ENCODE data around the gene SVIL.
"Not testable (repeated sequence)": the region's sequence is repeated elsewhere in the genome, so short reads cannot be mapped to it uniquely, and the experiment has no call there.

Gene SVIL

GRCh38 chr10:29514306-29514705 is 120.5 kb downstream of the SVIL start:
- no peak for DNase-seq

GRCh38 chr10:29512425-29512974 is 122.3 kb downstream of the SVIL start:
- DNase-seq = no peak

DNA sequence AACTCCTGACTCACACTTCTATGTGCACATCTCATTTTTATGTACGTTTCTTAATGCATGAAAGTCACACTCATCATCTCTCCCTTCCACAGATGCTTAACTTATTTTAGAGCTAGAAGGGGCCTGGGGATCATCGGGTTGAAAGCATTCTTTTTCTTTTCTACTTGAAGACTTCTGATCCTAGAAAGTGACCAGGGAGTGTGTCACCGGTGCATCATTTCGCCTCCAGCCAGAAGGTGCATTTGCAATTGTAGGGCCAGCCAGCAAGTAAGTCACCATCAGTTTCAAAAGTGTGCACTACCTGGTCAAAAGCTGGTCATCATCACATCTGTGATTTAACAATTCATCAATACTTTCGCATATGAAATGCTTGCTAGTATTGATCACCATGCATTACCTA is 123.0 kb downstream of the SVIL start:
- DNase-seq = not testable (repeated sequence)

- DNase-seq = not testable (repeated sequence)
These were observed 124.2 kb downstream of the SVIL start for GRCh38 chr10:29510483-29511157.

GRCh38 chr10:29508554-29509244 is 126.1 kb downstream of the SVIL start:
- no peak for DNase-seq

DNA sequence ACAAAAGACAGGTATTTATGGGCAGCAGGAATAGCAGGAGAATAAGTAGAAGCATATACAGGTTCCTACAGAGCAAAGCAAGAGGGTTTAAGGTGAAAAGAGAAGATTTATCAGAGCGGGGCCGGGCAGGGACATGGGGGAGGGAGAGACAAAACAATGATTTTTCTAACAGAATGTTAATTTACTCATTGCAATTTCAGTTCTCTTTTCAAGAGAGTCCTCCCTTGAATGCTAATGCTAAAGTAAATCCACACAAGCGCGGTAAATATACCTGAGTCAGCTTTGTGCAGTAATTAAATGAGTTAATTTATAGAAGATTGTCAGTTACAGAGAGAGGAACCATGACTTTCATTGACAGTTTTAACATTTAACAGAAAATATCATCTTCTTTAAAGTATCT is 127.0 kb downstream of the SVIL start:
- DNase-seq = not testable (repeated sequence)

GRCh38 chr10:29506324-29506921 is 128.3 kb downstream of the SVIL start:
- DNase-seq = not testable (repeated sequence)

GRCh38 chr10:29502351-29502750 is 132.4 kb downstream of the SVIL start:
- DNase-seq = no peak

GRCh38 chr10:29501692-29502091 is 133.1 kb downstream of the SVIL start:
- no peak for DNase-seq

DNA sequence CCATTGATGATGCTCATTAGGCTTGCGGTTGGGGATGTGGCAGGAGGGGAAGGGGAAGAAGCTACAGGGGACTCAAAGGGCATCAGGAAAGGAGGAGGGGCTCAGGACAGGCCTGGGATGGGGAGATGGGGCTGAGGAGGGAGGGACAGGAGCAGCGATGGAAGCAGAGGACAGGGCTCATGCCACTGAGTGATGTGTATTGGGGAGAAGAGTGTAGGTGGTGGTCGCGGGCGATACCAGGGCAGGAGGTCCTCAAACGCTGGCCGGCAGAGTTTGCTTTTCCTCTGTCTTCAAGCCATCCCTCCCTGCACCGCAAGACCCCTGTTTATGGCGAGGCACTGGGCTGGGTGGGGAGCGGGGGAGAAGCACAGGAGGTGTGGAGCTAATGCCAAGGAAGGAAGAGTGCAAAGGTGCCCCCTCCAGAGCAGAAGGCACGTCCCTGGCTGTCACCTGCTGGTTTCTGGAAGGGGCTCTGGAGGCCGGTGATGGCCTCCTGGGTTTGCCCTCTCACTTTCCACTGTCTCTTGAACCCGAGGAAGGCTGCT is 134.7 kb downstream of the SVIL start:
- no peak for DNase-seq

- DNase-seq = peak in 1 of 2 experiments; percentile 18
These were observed 138.2 kb downstream of the SVIL start for GRCh38 chr10:29496341-29497162.

- DNase-seq = no peak
These were observed 139.4 kb downstream of the SVIL start for GRCh38 chr10:29495366-29495765.

GRCh38 chr10:29493697-29494096 is 141.1 kb downstream of the SVIL start:
- DNase-seq = no peak

DNA sequence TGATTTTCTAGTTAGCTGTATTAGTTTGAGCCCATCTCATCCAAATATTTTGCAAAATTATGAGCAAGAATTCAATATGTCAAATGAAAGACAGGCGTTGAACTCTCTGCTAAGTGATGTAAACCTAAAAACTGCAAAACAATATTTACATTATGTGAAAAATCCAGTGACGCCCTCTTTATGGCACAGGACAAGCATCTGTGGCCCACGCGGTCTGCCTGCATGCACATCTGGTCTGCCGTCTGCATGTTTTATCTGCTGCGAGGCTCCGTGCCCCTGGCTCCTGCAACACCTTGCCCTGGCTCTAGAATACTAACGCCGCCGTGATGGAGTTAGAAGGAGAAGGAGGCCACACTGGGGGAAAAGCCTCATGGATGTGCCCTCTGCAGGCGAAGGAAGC is 142.0 kb downstream of the SVIL start:
- DNase-seq = no peak

DNA sequence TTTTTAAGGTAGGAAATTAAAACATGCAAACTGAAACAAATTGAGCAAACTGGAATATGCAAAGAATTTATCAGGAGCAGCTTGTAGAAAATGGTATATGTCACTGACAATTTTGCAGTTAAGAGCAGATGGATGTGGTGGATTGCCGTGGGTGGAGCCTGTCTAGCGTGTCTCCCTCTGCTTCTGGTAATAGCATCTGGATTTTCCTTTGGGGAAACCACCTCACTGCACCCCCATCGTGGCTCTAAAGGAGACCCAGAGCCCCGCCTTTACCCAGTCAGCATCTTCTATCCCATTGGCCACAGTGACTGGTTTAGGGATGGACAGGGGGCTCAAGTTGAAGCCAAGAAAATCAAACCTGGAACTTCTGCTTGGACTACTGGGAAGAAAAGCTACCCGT is 142.9 kb downstream of the SVIL start:
- no peak for DNase-seq

DNA sequence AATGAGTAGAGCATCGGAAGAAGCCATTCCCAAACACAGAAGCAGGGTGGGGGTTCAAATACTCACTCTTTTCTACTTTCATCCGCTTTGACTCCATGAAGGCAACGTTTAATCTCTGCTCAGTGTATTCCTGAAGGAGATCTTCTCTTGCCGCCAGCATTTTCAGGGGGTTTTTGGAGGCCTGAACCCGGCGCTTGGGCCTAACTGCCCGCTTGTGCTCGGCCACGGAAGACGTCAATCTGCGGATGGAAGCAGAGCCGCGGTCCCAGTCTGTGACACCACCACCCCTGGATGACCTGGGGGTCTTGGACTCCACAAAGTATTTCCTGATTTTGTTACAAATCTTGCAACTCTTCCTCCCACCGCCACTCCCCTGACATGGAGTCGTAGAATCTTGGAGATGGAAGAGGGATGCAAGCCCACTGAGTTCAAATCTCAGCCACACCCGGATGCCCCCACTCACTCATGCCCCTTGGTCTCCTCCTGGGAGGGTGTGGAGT is 143.9 kb downstream of the SVIL start:
- not testable (repeated sequence) for DNase-seq

DNA sequence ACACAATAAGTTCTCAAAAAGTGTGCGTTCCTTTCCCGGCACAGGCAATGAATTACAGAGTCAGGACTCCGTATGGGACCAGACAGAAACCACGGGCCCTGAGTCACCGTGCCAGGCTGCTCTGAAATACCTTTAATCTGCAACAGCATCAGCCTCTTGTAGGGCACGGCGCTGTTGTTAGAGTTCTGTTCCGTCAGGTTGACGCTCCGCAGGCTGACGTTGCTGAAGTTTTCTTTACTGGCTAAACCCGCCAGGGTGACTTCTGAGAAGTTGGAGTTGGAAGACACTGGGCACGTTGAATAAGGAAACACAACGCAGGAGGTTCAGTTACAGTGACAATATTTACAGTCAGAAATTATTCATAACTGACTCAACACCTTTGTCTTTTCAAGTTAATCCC is 146.3 kb downstream of the SVIL start:
- DNase-seq = not testable (repeated sequence)

- not testable (repeated sequence) for DNase-seq
These were observed 146.9 kb downstream of the SVIL start for GRCh38 chr10:29487884-29488266.

DNA sequence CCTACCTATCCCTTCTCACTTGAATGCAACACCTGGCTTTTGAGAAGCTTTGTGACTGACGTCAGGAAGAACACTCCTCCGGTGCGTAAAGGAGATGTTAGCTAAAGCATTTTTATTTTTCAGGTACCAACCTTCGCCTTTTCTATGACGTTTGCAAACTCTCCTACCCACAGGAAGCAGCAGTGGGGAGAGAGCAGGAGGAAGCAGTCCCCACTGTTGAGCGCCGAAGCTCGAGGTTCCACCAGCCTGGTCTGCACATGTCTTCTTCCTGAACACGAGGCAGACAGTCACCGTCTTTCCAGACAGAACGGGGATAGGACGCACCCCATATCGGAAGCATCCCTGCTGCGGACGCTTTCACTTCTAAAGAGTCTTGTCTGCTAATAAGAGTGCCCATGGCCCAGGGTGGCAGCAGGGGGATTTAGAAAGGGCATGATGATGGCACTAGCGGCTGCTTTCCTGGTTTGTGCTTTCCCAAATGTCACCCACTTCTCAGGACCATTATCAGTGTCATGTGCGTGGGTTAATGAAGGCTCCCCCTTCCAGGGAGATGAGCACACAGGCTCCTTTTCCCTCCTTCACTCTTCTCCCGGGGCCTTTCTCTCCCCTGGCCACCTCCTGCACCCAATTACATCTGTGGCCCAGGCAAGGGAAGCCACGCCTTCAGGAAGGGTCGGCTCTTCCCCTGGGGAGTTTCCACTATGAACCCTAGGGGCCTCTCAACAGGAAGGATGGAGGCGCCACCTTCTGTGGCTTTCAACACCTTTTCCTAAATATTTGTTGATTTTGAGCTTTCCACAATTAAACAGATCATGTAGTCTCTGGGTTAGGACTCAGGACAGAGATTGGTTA is 147.5 kb downstream of the SVIL start:
- not testable (repeated sequence) for DNase-seq

- DNase-seq = no peak
These were observed 148.3 kb downstream of the SVIL start for GRCh38 chr10:29486433-29486832.

GRCh38 chr10:29484677-29485076 is 150.1 kb downstream of the SVIL start:
- not testable (repeated sequence) for DNase-seq
